Panc1 (cell line): Measurements from ENCODE around the gene CKAP5.

Experiments
- POLR2AphosphoS5 ChIP-seq: IDR thresholded peaks from 2 replicates; pipeline ENCODE4 v1.6.1; 2012; ENCODE audit warnings: mild to moderate bottlenecking, low read depth, low read length, moderate library complexity
- SIN3A ChIP-seq: IDR thresholded peaks from 2 replicates; pipeline ENCODE4 v1.6.1; 2012; ENCODE audit warnings: low read depth, mild to moderate bottlenecking, low read length, moderate library complexity, borderline replicate concordance; ENCODE audit not compliant: insufficient read depth
- TCF7L2 ChIP-seq: IDR thresholded peaks from 2 replicates; pipeline ENCODE4 v1.6.1; 2011; ENCODE audit warnings: mild to moderate bottlenecking, low read depth, low read length, inconsistent platforms
- TF ChIP-seq, protein P1 (sequence below): fragments of 450-650 bp; IDR thresholded peaks from 2 replicates; pipeline ENCODE4 v1.5.1; 2017; ENCODE audit warnings: mild to moderate bottlenecking
- TF ChIP-seq, protein P2 (sequence below), 2 experiments: IDR thresholded peaks; 2 replicates each; pipeline ENCODE4 v1.6.1; 2011 to 2012; ENCODE audit warnings: low read depth in 2 of 2, control low read depth in 1 of 2, low read length in 1 of 2, mild to moderate bottlenecking in 1 of 2, moderate library complexity in 1 of 2; ENCODE audit not compliant: insufficient read depth in 1 of 2

DNA sequence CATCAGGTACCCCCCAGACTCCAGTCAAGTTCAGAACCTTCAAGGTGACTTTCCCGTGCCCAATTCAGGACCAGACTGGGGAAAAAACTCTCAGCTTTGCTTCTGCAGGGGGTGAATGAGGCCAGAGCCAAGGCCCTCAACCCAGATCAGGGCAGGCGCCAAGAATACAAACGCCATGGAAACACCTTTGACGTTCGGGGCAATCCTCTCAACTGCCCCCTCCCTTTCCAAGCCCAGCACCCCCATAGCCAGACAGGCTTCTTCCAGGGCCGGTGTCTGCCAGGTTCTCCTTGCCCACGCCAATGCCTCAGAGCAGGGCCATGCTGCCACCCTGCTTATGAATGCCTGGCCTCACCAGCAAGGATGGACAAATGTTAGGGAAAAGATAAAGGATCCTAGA is 151.5 kb downstream of the CKAP5 start:
- TF ChIP-seq, protein P1, sequence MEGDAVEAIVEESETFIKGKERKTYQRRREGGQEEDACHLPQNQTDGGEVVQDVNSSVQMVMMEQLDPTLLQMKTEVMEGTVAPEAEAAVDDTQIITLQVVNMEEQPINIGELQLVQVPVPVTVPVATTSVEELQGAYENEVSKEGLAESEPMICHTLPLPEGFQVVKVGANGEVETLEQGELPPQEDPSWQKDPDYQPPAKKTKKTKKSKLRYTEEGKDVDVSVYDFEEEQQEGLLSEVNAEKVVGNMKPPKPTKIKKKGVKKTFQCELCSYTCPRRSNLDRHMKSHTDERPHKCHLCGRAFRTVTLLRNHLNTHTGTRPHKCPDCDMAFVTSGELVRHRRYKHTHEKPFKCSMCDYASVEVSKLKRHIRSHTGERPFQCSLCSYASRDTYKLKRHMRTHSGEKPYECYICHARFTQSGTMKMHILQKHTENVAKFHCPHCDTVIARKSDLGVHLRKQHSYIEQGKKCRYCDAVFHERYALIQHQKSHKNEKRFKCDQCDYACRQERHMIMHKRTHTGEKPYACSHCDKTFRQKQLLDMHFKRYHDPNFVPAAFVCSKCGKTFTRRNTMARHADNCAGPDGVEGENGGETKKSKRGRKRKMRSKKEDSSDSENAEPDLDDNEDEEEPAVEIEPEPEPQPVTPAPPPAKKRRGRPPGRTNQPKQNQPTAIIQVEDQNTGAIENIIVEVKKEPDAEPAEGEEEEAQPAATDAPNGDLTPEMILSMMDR, result no peak
- TF ChIP-seq, protein P2, sequence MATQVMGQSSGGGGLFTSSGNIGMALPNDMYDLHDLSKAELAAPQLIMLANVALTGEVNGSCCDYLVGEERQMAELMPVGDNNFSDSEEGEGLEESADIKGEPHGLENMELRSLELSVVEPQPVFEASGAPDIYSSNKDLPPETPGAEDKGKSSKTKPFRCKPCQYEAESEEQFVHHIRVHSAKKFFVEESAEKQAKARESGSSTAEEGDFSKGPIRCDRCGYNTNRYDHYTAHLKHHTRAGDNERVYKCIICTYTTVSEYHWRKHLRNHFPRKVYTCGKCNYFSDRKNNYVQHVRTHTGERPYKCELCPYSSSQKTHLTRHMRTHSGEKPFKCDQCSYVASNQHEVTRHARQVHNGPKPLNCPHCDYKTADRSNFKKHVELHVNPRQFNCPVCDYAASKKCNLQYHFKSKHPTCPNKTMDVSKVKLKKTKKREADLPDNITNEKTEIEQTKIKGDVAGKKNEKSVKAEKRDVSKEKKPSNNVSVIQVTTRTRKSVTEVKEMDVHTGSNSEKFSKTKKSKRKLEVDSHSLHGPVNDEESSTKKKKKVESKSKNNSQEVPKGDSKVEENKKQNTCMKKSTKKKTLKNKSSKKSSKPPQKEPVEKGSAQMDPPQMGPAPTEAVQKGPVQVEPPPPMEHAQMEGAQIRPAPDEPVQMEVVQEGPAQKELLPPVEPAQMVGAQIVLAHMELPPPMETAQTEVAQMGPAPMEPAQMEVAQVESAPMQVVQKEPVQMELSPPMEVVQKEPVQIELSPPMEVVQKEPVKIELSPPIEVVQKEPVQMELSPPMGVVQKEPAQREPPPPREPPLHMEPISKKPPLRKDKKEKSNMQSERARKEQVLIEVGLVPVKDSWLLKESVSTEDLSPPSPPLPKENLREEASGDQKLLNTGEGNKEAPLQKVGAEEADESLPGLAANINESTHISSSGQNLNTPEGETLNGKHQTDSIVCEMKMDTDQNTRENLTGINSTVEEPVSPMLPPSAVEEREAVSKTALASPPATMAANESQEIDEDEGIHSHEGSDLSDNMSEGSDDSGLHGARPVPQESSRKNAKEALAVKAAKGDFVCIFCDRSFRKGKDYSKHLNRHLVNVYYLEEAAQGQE (IDR thresholded peaks at IDR 0.05; ENCODE audit: insufficient read depth in 1 of 2, low read depth in 2 of 2, low read length in 1 of 2), result no peak
- TF ChIP-seq SIN3A (no peak), POLR2AphosphoS5 (no peak), TCF7L2 (no peak)
